HEK293 (cell line): Measurements from ENCODE around the gene KRT222.

Source experiments
- MZF1 ChIP-seq: fragments of 450-650 bp; formaldehyde crosslinking; IDR thresholded peaks from 2 replicates; pipeline ENCODE4 v1.5.1; 2017; ENCODE audit warnings: missing biosample characterization, missing genetic modification characterization, borderline replicate concordance
- ZFP37 ChIP-seq: fragments of 450-650 bp; formaldehyde crosslinking; IDR thresholded peaks from 2 replicates; pipeline ENCODE4 v1.5.1; 2016; ENCODE audit warnings: missing biosample characterization, missing genetic modification characterization
- TF ChIP-seq, protein P1 (sequence below): fragments of 450-650 bp; formaldehyde crosslinking; IDR thresholded peaks from 2 replicates; pipeline ENCODE4 v1.5.1; 2016; ENCODE audit warnings: missing biosample characterization, missing genetic modification characterization
- TF ChIP-seq, protein P2 (sequence below): fragments of 450-650 bp; formaldehyde crosslinking; conservative IDR thresholded peaks from 2 replicates; pipeline ENCODE4 v1.5.1; 2016; ENCODE audit warnings: low read depth, missing biosample characterization, missing genetic modification characterization

GRCh38 chr17:40613467-40614154, 51.4 kb downstream of the KRT222 start:
- TF ChIP-seq, protein P1, sequence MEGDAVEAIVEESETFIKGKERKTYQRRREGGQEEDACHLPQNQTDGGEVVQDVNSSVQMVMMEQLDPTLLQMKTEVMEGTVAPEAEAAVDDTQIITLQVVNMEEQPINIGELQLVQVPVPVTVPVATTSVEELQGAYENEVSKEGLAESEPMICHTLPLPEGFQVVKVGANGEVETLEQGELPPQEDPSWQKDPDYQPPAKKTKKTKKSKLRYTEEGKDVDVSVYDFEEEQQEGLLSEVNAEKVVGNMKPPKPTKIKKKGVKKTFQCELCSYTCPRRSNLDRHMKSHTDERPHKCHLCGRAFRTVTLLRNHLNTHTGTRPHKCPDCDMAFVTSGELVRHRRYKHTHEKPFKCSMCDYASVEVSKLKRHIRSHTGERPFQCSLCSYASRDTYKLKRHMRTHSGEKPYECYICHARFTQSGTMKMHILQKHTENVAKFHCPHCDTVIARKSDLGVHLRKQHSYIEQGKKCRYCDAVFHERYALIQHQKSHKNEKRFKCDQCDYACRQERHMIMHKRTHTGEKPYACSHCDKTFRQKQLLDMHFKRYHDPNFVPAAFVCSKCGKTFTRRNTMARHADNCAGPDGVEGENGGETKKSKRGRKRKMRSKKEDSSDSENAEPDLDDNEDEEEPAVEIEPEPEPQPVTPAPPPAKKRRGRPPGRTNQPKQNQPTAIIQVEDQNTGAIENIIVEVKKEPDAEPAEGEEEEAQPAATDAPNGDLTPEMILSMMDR (tag by site-specific recombination) = no peak
- TF ChIP-seq MZF1 (tag by site-specific recombination) (no peak), ZFP37 (no peak)
- TF ChIP-seq, protein P2, sequence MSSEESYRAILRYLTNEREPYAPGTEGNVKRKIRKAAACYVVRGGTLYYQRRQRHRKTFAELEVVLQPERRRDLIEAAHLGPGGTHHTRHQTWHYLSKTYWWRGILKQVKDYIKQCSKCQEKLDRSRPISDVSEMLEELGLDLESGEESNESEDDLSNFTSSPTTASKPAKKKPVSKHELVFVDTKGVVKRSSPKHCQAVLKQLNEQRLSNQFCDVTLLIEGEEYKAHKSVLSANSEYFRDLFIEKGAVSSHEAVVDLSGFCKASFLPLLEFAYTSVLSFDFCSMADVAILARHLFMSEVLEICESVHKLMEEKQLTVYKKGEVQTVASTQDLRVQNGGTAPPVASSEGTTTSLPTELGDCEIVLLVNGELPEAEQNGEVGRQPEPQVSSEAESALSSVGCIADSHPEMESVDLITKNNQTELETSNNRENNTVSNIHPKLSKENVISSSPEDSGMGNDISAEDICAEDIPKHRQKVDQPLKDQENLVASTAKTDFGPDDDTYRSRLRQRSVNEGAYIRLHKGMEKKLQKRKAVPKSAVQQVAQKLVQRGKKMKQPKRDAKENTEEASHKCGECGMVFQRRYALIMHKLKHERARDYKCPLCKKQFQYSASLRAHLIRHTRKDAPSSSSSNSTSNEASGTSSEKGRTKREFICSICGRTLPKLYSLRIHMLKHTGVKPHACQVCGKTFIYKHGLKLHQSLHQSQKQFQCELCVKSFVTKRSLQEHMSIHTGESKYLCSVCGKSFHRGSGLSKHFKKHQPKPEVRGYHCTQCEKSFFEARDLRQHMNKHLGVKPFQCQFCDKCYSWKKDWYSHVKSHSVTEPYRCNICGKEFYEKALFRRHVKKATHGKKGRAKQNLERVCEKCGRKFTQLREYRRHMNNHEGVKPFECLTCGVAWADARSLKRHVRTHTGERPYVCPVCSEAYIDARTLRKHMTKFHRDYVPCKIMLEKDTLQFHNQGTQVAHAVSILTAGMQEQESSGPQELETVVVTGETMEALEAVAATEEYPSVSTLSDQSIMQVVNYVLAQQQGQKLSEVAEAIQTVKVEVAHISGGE (tag by site-specific recombination) = no peak
